Ecto neural progenitor cell (in vitro differentiated cells): ENCODE results near the gene ASCC3.
"Not testable (repeated sequence)": the region's sequence is repeated elsewhere in the genome, so short reads cannot be mapped to it uniquely, and the experiment has no call there.

Experiments
- DNase-seq: peaks from one replicate; pipeline ENCODE4 v3.0.0-alpha.2; 2018; ENCODE audit warnings: low spot score

ASCC3 gene

GRCh38 chr6:100881707-100882040 lies 545 bp upstream of the ASCC3 start:
- DNase-seq = no peak

- DNase-seq = no peak
These were observed 828 bp downstream of the ASCC3 start for GRCh38 chr6:100880149-100880852.

GRCh38 chr6:100879317-100879716 lies 1.8 kb downstream of the ASCC3 start:
- no peak for DNase-seq

GRCh38 chr6:100877851-100878250 lies 3.3 kb downstream of the ASCC3 start:
- no peak for DNase-seq

GRCh38 chr6:100876251-100876650 lies 4.9 kb downstream of the ASCC3 start:
- no peak for DNase-seq

- DNase-seq = no peak
These were observed 15.6 kb downstream of the ASCC3 start for GRCh38 chr6:100865525-100865924.

GRCh38 chr6:100862063-100862462 lies 19.1 kb downstream of the ASCC3 start:
- DNase-seq = no peak

GRCh38 chr6:100856146-100856545 lies 25.0 kb downstream of the ASCC3 start:
- no peak for DNase-seq

GRCh38 chr6:100851819-100852218 lies 29.3 kb downstream of the ASCC3 start:
- no peak for DNase-seq

- DNase-seq = no peak
These were observed 31.0 kb downstream of the ASCC3 start for GRCh38 chr6:100850174-100850573.

- no peak for DNase-seq
These were observed 34.9 kb downstream of the ASCC3 start for GRCh38 chr6:100846276-100846675.

- no peak for DNase-seq
These were observed 35.5 kb downstream of the ASCC3 start for GRCh38 chr6:100845676-100846075.

GRCh38 chr6:100839419-100839818 lies 41.7 kb downstream of the ASCC3 start:
- no peak for DNase-seq

- no peak for DNase-seq
These were observed 43.1 kb downstream of the ASCC3 start for GRCh38 chr6:100838011-100838410.

GRCh38 chr6:100833972-100834574 lies 47.1 kb downstream of the ASCC3 start:
- no peak for DNase-seq

- DNase-seq = not testable (repeated sequence)
These were observed 52.0 kb downstream of the ASCC3 start for GRCh38 chr6:100829077-100829595.

- DNase-seq = no peak
These were observed 58.1 kb downstream of the ASCC3 start for GRCh38 chr6:100823041-100823440.

GRCh38 chr6:100818066-100818465 lies 63.1 kb downstream of the ASCC3 start:
- DNase-seq = no peak

- DNase-seq = no peak
These were observed 71.1 kb downstream of the ASCC3 start for GRCh38 chr6:100810015-100810414.

GRCh38 chr6:100809346-100809745 lies 71.8 kb downstream of the ASCC3 start:
- DNase-seq = no peak

- no peak for DNase-seq
These were observed 72.4 kb downstream of the ASCC3 start for GRCh38 chr6:100808638-100809275.

- no peak for DNase-seq
These were observed 74.8 kb downstream of the ASCC3 start for GRCh38 chr6:100806296-100806695.
